Muscle of arm (tissue), 14 donors: ENCODE results near the gene POU4F2. TPM values are rescaled to one million over a fixed set of nuclear protein-coding genes. Genes with fewer than 3 reads are reported as not detected.

Experiments
- DNase-seq: peaks from one replicate; pipeline ENCODE4 v3.0.0-alpha.2; 2013
- long read RNA-seq, 11 donors: transcript quantifications; one replicate each; lab custom pipeline, GENCODE V29; 2026
- polyA plus RNA-seq, 12 donors: library from polyadenylated mRNA; unstranded; fragments of 120-200 nt; gene quantifications; one replicate each; pipeline ENCODE4 v1.2.1, GENCODE V29; 2013; ENCODE audit not compliant: insufficient read length in 12 of 12

POU4F2 gene, protein sequence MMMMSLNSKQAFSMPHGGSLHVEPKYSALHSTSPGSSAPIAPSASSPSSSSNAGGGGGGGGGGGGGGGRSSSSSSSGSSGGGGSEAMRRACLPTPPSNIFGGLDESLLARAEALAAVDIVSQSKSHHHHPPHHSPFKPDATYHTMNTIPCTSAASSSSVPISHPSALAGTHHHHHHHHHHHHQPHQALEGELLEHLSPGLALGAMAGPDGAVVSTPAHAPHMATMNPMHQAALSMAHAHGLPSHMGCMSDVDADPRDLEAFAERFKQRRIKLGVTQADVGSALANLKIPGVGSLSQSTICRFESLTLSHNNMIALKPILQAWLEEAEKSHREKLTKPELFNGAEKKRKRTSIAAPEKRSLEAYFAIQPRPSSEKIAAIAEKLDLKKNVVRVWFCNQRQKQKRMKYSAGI
- not detected for polyA plus RNA-seq
- long read RNA-seq, donor 1, result 0 reads
- long read RNA-seq, donor 2, result 0 reads
- long read RNA-seq, donor 3, result 0 reads
- long read RNA-seq, donor 4, result 0 reads
- long read RNA-seq, donor 5, result 0 reads
- long read RNA-seq, donor 6, result 0 reads
- long read RNA-seq, donor 7, result 0 reads
- long read RNA-seq, donor 8, result 0 reads
- long read RNA-seq, donor 9, result 0 reads
- long read RNA-seq, donor 10, result 0 reads
- long read RNA-seq, donor 11, result 0 reads

- DNase-seq, result no peak
Observed at GRCh38 chr4:146638786-146639505, at the start of gene POU4F2. Gene POU4F2, plus strand, starts transcription at chr4:146638893. Its CDS starts 248 bp downstream, at chr4:146639141.

- DNase-seq, result no peak
Observed at GRCh38 chr4:146590801-146591200, 47.9 kb upstream of the POU4F2 start.

- no peak for DNase-seq
Observed at GRCh38 chr4:146592019-146592418, 46.7 kb upstream of the POU4F2 start.

DNA sequence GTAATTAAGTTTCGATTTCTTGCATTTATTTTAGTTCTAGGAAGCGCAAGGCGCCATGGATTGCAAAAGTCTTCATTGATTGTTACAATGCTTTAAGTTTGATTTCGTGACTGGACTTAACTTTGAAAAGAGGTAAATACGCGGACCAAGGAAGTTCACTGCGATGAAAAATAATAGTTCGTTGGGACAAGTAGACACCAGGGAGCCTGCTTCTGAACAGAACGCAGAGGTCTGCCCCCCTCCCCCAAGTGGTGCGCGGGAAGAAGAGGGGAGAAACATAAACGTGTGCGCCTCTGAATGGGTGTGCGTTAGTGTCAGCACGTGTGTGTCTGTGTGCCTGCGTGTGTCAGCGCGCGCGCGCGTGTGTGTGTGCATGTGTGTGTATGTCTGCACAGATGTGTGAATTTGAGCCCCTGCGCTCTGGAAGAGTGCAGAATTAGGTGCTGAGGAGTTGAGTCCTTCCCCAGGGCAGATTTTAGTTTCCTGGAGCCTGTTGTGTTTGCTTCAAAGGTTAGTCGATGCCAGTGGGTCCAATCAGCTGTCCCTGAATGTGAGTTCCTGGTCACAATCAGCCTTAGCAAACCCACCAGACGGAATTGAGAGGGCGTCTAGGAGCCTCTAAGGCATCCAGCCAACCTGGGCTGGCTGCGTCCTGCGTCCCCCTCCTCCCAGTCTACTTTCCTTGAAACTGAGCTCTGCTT lies 5.8 kb upstream of the POU4F2 start:
- DNase-seq, result no peak

GRCh38 chr4:146633471-146633800 lies 5.3 kb upstream of the POU4F2 start:
- no peak for DNase-seq

DNA sequence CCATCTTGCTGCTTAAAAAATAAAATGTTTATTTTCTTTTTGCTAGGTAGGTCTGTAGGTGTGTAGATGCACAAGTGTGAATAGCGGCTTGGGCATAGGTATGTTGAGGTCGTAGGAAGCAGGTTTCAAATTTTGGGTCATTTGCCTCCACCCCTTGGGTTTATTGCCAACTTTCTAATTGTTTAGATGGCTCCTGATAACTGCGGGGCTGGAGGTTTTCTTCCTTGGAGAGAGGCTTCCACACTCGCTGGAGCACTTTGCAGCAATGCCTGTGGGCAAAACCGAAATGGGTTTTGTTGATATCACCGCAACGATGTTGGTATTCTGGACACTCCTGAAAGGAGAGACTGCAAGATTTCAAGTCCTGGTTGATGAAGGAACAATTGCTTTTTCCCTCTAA lies 3.9 kb upstream of the POU4F2 start:
- no peak for DNase-seq

DNA sequence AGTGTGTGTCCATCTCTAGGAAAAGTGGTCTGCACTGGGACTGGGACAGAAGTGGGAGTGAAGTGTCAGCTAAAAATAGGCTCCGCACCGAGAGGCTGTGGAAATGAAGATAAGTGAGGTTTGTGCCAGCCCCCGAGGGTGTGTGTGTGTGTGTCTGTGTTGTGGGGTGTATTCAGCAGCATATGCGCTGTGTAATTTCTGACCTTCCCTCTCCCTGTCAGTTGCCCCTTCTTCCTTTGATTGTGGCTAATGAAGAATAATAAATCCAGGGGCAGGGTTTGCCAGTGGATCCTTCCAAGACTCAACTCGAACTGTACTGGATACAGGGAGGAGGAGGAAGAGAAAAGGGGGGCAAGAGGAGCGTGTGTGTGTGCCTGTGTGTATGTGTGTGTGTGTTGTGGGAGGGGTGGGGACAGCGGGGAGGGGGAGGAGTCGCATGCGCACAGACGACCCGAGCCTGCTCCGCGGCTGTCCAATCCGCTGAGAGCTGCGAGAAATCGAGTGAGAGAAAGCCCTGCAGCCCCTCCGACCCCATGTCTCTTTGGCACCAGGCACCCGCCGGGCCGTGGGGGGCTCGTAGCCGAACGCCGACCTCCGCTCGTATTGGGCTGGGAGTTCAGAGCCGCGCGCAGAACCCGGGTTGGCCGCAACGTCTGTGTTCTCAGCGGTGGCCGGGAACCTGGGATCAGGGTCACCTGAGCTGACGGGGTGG lies 916 bp upstream of the POU4F2 start:
- DNase-seq, result no peak

GRCh38 chr4:146638333-146638785 lies 334 bp upstream of the POU4F2 start:
- no peak for DNase-seq

GRCh38 chr4:146639506-146639932 lies 826 bp downstream of the POU4F2 start:
- DNase-seq, result no peak

- no peak for DNase-seq
Observed at GRCh38 chr4:146640021-146640464, 1.4 kb downstream of the POU4F2 start.

GRCh38 chr4:146640465-146641061 lies 1.9 kb downstream of the POU4F2 start:
- DNase-seq, result no peak

- no peak for DNase-seq
Observed at GRCh38 chr4:146641762-146642161, 3.1 kb downstream of the POU4F2 start.

GRCh38 chr4:146643812-146644401 lies 5.2 kb downstream of the POU4F2 start:
- DNase-seq, result no peak

GRCh38 chr4:146645921-146646320 lies 7.2 kb downstream of the POU4F2 start:
- no peak for DNase-seq

DNA sequence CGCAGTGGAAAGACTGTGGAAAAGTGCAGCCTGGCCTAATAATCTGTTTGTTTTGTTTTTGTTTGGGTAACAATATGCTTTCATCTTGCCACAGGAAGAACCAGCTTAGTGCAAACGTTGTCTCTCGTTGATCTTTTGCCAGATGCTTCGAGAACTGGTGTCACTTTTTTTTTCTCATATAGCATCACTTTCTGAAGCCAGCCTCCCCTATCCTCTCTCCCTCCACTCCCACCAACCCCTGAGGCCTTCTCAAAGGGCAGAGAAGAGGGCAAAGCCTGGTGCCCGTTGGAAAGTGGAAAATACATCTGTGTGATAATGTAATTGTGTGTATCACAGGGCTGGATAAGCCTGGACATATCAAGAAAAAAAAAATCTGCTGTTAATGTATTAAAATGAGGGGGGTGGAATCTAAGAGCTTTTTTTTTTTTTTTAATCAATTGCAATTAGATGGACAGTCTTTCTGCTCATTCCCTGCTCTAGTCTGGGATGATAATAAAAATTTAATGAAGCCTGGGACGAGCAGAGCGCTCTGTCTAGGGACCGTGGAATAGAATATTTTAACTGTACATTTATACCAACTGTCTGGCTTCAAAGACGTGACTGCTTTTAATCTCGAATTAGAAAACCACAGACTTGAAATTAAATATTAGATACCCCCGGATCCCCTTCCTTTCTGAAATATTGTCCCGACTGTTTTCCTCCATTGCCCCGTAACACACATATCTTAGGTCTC lies 8.1 kb downstream of the POU4F2 start:
- DNase-seq, result no peak

- DNase-seq, result no peak
Observed at GRCh38 chr4:146647615-146648460, 9.1 kb downstream of the POU4F2 start.

DNA sequence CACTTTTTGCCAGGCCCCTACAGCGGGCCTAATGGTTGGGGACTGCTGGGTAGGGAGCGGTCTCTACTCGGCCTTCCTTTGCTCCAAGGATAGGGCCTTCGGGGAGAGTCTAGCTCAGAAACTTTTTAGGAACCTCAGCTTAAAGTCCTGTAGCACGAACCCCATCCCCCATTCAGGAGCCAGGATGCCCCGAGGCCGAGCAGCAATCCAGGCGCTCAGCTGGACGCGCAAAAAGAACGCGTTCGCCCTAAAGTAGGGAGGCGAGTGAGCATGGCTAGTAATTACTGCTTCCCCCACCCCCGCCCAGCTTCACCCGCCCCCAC lies 9.7 kb downstream of the POU4F2 start:
- DNase-seq, result no peak

DNA sequence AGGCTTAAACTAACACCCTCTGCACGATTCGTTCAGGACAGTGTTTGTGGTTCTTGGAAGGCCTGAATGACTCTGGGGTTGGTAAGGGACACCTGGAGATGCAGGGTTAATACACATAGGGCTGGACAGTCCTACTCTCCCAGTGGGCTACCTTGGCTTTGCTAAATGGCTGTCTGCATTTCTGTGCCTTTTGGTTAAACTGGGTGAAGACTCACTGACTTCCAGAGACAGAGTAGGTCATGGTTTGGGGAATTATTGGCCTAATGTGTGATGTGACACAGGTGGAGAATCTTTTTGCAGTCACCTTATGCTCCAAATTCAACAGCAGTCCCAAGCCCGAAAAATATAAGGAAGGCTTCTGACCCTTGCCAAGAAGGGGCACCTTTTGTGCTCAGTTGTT lies 10.5 kb downstream of the POU4F2 start:
- no peak for DNase-seq

- no peak for DNase-seq
Observed at GRCh38 chr4:146650034-146650433, 11.3 kb downstream of the POU4F2 start.
